Keratinocyte (primary cell): ENCODE data around the gene EXOC6B.

Source experiments
- CTCF ChIP-seq, 3 experiments: IDR thresholded peaks in 1 of 3; conservative IDR thresholded peaks in 1 of 3; optimal IDR thresholded peaks in 1 of 3; 2 replicates in 2 of 3; 3 replicates in 1 of 3; pipeline versions ENCODE3 to v1.5.1; 2011; ENCODE audit warnings: low read length in 3 of 3, mild to moderate bottlenecking in 3 of 3, moderate library complexity in 2 of 3, control low read depth in 1 of 3, inconsistent platforms in 1 of 3; ENCODE audit not compliant: insufficient read depth in 2 of 3; ENCODE audit errors: extremely low read depth in 1 of 3
- EZH2 ChIP-seq: IDR thresholded peaks from one replicate; pipeline ENCODE4 v1.6.1; 2012; ENCODE audit warnings: inconsistent platforms, mild to moderate bottlenecking, low read length, moderate library complexity

- TF ChIP-seq CTCF (optimal IDR thresholded peaks at IDR 0.05 in 1 of 3, IDR thresholded peaks at IDR 0.05 in 1 of 3, conservative IDR thresholded peaks at IDR 0.05 in 1 of 3; ENCODE audit: extremely low read depth in 1 of 3, insufficient read depth in 2 of 3, low read length in 3 of 3) (peak in 2 of 3 experiments; percentile 79 to 80), EZH2 (peak; percentile 69)
These were observed 675.5 kb downstream of the EXOC6B start for GRCh38 chr2:72150157-72150860.
